Superior temporal gyrus (tissue), 1 donor: Measurements from ENCODE around the gene TTC23.

ENCODE experiments used
- DNase-seq: peaks from one replicate; pipeline ENCODE4 v3.0.0-alpha.2; 2016; ENCODE audit errors: extremely low spot score

Gene TTC23

GRCh38 chr15:99249270-99249841 lies at the start of gene TTC23:
TTC23 (minus strand) TSS chr15:99249581; CDS start chr15:99228712, 20,869 bp downstream.
- peak; percentile 80 for DNase-seq

- no peak for DNase-seq
Measured at GRCh38 chr15:99296386-99296785, 47.0 kb upstream of the TTC23 start.

- DNase-seq, result no peak
Measured at GRCh38 chr15:99295840-99296239, 46.5 kb upstream of the TTC23 start.

- DNase-seq, result no peak
Measured at GRCh38 chr15:99291643-99292042, 42.3 kb upstream of the TTC23 start.

GRCh38 chr15:99283717-99284116 lies 34.3 kb upstream of the TTC23 start:
- no peak for DNase-seq

- DNase-seq, result no peak
Measured at GRCh38 chr15:99282586-99282985, 33.2 kb upstream of the TTC23 start.

GRCh38 chr15:99282121-99282520 lies 32.7 kb upstream of the TTC23 start:
- DNase-seq, result no peak

- DNase-seq, result no peak
Measured at GRCh38 chr15:99279827-99280226, 30.4 kb upstream of the TTC23 start.

- DNase-seq, result no peak
Measured at GRCh38 chr15:99279290-99279689, 29.9 kb upstream of the TTC23 start.

GRCh38 chr15:99275525-99276128 lies 26.2 kb upstream of the TTC23 start:
- no peak for DNase-seq

- no peak for DNase-seq
Measured at GRCh38 chr15:99275061-99275460, 25.7 kb upstream of the TTC23 start.

- DNase-seq, result no peak
Measured at GRCh38 chr15:99273801-99274200, 24.4 kb upstream of the TTC23 start.

- no peak for DNase-seq
Measured at GRCh38 chr15:99268431-99268830, 19.1 kb upstream of the TTC23 start.

- no peak for DNase-seq
Measured at GRCh38 chr15:99267957-99268356, 18.6 kb upstream of the TTC23 start.

GRCh38 chr15:99265541-99266070 lies 16.2 kb upstream of the TTC23 start:
- no peak for DNase-seq

- DNase-seq, result no peak
Measured at GRCh38 chr15:99264125-99264524, 14.7 kb upstream of the TTC23 start.

- no peak for DNase-seq
Measured at GRCh38 chr15:99257107-99257750, 7.8 kb upstream of the TTC23 start.

- DNase-seq, result no peak
Measured at GRCh38 chr15:99253381-99254090, 4.2 kb upstream of the TTC23 start.

GRCh38 chr15:99252326-99252725 lies 2.9 kb upstream of the TTC23 start:
- no peak for DNase-seq

GRCh38 chr15:99250857-99251841 lies 1.8 kb upstream of the TTC23 start, which contains the start of gene LRRC28:
LRRC28 (plus strand) TSS chr15:99251481; CDS start chr15:99255958, 4,477 bp downstream.
- DNase-seq, result peak; percentile 100

- no peak for DNase-seq
Measured at GRCh38 chr15:99250494-99250856, 1.1 kb upstream of the TTC23 start.
